Amniotic stem cell (primary cell): ENCODE results near the gene APEX2.
"Not testable (repeated sequence)": the region's sequence is repeated elsewhere in the genome, so short reads cannot be mapped to it uniquely, and the experiment has no call there.

ENCODE experiments used
- DNase-seq: peaks from one replicate; lab custom pipeline; 2025; lab: John Stamatoyannopoulos, UW

Gene APEX2

DNA sequence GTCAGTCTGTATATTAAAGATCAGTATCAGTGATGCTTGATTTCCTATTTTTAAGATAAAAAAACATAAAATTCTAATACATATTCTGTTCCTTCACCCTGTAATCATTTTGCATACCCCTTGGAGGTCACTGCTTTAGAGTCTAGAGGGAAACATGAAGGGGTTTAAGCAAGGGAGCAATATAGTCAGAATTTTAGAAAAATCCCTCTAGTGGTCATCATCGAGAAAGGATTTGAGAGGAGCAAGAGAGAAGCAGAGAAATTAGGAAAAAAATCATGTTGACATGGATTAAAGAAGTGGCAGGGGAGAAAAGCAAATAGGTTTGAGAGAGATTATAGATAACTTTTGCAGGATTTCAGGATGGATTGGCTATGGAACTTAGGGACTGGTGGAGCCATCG, 11.1 kb downstream of the APEX2 start:
- no peak for DNase-seq

DNA sequence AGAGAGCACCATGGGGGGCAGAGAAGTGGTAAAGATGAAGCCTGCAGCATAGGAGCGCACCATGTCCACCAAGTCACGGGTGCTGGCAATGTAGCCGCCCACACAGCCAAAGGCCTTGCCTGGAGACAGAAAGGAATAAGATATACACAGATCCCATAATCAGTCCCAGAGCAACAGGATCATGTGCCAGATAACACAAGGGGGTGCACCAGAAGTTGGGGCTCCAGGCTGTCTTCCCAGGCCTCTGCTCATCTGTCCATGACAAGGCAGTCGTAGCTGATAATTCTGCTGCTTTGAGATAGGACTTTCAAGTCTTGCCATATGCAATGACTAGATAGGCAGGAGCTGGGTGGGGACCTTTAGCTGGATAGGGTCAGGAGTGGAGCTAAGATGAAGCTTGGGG, 14.7 kb downstream of the APEX2 start:
- no peak for DNase-seq

DNA sequence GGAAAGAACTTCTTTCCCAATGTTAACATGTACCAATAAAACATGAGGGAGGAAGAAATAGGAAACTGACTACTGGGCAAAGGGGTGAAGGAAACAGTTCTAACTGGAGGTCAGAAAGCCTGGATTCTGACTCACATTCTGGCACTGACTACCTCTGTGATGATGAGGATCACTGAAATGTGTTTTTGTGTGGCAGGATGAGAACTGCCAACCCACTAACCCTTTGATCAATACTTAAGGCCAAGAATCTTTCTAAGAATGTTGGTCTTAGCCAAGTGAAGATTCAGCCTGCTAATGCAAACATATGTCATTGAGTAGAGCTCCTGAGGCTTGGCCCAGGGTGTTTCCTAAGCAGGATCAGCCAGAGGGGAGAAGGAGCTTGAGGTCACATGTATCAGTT, 26.0 kb downstream of the APEX2 start:
- DNase-seq, result no peak

DNA sequence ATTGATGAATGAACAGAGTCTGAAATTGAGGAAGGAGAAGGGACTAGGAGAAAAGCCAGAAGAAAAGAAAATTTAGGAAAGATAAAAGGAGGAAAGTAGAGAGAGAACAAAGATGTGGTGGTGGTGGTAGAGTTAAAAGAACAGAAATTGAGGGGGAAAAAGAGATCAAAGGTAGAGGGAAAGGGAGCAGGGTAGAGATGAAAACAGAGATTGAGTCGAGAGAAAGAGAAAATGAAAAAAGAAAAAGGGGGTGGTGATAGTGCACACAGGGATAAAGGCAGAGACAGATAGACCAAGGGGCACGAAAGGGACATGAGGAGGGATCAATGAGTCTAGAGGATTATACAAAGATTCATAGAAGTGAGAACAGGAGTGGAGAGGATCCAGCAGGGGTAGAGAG, 26.7 kb downstream of the APEX2 start:
- DNase-seq, result no peak

DNA sequence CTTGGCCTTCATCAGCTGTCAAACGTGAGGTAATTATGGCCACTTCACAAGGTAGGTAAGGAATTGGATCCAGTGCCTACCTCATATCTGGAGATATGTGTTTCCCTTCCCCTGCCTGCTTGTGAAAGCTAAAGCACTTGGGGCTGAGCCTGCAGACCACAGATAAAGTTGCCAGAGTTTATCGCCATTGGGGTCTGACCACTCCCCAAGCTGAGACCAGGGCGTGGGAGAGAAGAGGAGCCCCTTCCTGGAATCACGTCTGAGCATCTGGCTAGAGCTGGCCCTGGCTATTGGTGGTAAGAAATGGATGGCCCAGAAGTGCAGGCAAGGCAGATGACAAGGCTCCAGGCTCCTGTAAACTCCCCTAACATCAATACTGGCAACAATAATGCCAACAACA, 27.9 kb downstream of the APEX2 start:
- no peak for DNase-seq

DNA sequence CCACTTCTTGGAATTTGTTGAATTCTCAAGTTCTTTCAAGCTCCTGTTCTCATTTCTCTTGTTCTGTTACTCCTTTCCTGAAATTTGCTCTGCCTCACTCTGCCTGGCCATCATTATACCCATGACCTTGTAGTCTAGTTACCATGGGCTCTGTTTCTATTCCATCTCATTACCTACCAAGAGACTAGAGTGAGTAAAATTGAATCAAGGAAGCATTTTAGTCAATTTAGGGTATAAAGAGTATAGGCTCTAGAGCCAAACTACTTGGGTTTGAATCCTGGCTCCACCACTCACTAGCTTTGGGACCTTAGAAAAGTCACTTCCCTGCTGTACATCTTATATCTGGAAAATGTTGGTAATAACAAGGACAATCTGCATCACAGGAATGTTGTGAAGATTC, 28.4 kb downstream of the APEX2 start:
- DNase-seq, result no peak

DNA sequence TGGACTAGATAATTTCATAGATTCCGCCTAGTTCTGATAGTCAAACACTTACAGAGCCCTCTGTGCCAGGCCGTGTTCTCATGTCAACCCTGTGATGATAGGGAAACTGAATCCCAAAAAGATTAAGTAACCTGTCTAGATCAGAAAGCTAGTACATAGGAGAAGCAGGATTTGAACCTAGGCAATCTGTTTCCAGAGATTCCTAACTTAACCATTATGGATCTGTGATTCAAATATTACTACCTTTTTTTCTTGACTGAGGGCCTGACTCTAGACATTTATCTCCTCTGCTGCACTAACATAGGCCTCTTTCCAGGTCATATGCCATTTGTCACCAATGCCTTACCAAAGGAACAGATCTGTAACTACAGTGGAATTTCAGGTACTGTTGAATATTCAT, 29.1 kb downstream of the APEX2 start:
- DNase-seq, result no peak

DNA sequence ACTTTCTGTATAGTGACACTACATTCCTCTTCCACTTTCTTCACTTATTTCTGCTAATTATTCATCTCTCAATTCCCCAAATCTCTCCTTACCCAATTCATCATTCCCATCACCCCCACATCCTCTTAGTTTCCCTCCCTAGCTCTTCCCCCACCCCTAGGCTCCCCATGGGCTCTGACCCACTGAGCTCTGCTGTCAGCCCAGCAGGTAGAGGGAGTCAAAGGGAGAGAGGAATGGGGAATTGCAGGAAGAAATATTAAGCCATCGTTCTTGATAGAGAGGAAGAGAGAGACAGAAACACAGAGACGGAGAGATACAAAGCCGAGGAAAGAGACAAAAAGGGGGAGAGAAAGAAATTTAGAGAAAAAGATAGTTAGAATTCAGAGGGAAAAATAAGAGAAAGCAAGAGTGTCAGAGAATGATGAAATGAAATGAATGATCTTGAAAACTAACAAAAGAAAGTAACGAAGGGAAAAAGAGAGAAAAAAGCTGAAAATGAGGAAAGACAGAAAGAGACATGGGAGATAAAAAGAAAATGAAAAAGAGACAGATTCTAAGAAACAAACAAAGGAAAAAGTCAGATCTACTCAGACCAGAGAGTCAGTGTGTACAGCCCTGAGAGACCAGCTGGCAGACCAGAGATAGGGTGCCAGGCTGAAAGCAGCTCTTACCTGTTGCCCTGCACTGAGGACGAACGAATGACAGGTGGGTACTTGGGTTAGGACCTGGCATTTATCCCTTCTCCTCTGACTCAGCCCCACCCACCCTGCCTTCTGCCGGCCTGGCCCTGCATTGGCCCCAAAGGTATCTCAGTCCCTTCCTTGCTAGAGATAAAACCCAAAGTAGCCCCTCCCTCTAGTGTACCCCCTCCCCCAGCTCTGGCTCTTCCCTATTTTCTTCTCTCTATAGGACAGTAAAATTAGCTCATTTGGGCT, 30.4 kb downstream of the APEX2 start, which contains the start of gene ALAS2:
Gene ALAS2 (minus strand): TSS at position 707 of the 935 bp plus-strand sequence. CDS start 4,977 bp downstream, outside the sequence.
- no peak for DNase-seq

DNA sequence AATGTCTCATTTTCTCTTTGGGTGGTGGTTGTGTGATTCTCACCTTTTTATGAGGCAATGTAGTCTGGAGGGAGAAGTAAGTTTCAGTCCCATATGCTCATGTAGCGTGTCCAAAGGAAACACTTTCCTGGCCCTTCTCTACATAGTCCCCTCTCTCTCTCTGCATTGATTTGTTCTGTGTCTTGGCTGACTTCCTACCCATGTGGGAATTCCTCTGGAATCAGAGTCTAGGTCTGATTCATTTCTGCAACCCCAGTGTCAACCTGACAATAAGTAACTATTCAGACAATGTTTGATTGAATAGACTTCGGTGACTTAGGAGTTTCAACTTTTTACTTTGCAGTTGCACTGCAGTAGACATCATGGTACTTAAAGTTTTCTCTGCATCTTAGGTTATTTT, 33.3 kb downstream of the APEX2 start:
- no peak for DNase-seq

DNA sequence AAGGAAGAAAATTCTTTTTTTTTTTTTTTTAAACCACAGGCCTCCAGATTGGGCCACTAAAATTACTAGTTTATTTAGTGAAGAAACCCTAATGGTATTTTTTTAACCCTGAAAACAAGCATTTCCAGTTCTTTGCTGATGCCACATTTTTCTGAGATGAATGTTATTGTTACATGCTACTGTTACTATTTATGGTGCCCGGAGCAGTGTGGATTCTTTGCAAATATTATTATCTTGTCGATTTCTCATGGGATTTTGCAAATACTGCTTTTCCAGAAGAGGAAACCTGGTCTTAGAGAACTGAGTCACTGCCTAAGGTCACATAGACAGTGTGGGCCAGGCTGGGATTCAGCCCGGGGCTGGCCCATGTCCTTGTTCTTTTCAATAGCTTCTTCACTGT, 39.3 kb downstream of the APEX2 start:
- no peak for DNase-seq

DNA sequence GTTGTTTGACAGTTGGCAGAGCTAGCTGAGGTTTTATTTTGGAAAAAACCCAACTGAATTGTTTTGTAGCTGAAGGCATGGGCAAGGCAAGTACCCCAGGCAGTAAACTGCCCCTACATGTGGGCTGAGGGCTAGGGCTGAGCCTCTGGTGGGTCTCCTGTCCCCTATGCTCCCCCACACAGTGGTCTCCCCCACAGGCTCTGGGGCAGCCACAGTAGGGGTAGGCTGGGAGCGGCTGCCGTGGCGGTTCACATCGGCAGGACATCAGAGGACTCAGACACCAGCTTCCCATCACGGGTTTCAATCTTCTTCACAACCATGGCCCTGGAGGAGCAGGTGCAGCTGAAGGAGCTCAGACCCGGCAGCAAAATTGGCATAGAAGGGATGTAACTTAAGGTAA, 41.4 kb downstream of the APEX2 start:
- no peak for DNase-seq

DNA sequence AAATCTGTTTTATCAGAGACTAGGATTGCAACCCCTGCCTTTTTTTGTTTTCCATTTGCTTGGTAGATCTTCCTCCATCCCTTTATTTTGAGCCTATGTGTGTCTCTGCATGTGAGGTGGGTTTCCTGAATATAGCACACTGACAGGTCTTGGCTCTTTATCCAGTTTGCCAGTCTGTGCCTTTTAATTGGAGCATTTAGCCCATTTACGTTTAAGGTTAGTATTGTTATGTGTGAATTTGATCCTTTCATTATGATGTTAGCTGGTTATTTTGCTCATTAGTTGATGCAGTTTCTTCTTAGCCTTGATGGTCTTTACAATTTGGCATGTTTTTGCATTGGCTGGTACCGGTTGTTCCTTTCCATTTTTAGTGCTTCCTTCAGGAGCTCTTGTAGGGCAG, 50.4 kb downstream of the APEX2 start:
- DNase-seq, result not testable (repeated sequence)

DNA sequence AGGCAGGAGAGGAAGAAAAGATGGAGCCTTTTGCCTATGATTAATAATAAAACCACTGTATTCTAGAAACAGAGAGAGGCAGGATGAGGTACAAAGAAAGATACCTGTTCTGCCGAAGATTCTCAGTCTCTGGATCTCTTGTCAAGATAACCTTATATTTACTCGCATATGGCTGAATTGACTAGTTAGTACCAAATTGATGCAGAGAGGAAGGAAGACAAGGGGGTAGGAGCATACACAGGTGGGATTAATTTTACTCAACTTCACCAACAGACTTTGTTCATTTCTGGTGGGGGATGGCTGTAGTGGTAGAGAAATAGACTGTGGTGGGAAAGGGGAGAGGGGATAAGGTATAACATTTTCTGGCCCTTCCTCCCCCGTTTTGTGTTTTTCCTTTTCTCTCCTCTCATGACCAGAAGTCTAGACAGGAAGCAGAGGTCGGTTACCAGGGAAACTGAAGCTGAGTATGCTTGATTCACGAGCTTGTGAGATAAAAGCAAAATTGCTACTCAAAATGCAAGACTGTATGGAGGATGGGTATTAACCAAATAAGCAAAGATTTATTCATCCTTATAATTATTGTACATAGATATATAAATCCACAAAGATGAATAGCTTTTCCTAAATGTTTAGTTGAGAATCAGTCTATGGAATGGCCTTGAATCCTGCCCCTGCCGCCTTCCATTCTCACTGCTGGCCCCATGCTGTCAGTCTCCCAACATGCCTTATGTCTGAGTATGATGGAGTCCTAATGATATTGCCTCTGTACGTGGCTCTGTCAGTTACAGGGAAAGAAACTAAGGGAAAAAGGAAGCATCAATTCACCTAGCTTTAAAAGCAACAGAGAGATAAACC, 56.9 kb downstream of the APEX2 start:
- DNase-seq, result no peak

DNA sequence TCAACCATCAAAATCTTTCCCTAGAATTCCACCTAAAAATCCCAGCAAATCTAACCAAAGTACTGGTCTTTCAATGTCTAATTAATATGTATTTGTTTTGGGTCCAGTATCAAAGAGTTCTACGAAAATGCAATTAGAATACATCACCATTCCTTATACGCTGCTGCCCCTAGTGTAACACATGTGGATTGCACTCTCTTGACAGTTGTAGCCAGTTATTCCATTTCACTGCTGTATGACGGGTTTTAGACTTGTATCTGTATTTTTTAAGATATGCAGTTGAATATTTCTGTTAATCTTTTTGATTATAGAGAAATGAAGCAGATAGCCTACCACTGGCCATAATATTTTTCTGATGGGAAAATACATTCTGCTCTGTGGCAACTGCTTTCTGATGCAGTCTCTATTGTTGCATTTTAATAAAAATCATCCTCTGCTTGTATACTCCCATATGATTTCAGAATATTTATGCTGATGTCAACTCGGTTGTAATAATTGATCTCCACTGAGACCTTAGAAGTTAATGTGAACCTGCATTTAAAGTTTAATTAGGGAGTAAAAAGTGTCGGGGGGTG, 57.6 kb downstream of the APEX2 start:
- DNase-seq, result no peak
